Mesenteric fat pad (tissue), 1 donor: ENCODE results near the gene PLEK. TPM values are rescaled to one million over a fixed set of nuclear protein-coding genes. Genes with fewer than 3 reads are reported as not detected.
"Not testable (repeated sequence)": the region's sequence is repeated elsewhere in the genome, so short reads cannot be mapped to it uniquely, and the experiment has no call there.

ENCODE experiments used
- DNase-seq: peaks from one replicate; pipeline ENCODE4 v3.0.0-alpha.2; 2020; ENCODE audit warnings: low spot score
- total RNA-seq: library from RNA; stranded (reverse); fragmentation: NEBNext Ultra II Directional; extraction: Animal tissue kit (Norgen Biotek cat#: 25700); gene quantifications from one replicate; pipeline ENCODE4 v1.2.1, GENCODE V29; 2021
- donor health status: DM: yes; HTN: yes; CAD: no.

PLEK gene
- total RNA-seq, 1 donor from 2014 or later = 30.0 TPM

DNA sequence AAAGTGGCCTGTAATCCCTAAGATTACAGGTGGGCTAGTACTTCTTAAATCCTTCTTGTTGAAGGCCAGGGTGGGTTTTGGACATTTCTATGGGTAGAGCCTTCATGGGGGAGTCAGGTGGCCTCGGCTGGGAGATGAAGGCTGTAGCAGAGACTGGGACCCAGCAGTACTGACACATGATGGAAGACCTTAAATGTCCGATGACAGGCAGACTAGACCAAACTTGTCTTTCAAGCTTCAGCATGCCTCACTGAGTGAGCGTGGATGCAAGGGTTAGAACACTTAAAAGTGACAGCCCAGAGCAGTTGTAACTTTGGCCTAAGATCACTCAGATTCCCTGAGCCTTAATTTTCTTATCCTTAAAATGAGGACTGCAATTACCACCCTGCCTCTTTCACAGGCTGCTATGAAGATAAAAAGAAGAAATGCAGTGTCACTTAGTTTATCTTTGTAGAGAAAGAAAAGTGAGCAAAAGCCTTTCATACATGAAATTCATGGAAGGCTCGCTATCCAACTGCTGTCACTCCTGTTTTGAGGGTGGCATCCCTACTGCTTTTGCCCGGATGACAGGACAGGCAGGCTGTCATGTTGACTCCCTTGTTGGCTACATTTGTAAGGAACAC lies 19.5 kb downstream of the PLEK start:
- no peak for DNase-seq

DNA sequence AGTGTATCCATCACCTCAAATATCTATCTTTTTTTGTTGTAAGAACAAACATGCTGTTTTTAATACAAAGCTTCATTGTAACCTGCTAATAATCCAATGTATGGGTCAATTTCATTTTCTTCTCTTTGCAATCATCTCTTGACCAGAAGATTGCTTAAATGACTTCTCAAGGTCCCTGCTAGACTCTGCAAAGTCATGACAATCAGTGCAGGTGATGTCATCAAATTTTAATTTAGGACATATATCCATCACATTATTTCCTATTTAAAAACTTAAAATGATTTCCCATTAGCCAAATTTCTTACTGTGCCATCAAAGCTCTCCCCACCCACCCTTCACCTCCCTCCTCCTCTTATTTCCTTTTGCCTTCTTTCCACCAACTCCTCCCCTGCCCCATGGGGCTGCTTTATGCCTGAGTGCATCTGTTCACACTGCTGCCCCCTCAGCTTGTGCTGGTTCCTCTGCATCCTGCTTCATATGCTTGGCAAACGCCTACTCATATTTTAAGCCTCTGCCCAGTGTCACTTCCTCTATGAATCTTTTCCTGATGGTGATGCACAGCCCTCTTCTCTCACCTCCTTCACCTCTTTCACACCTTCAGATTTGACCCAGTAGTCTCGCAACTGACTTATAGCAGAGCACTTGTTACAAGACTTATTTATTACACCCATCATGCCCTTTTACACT lies 20.3 kb downstream of the PLEK start:
- DNase-seq = no peak

- DNase-seq = no peak
Measured at GRCh38 chr2:68385907-68386287, 20.8 kb downstream of the PLEK start.

DNA sequence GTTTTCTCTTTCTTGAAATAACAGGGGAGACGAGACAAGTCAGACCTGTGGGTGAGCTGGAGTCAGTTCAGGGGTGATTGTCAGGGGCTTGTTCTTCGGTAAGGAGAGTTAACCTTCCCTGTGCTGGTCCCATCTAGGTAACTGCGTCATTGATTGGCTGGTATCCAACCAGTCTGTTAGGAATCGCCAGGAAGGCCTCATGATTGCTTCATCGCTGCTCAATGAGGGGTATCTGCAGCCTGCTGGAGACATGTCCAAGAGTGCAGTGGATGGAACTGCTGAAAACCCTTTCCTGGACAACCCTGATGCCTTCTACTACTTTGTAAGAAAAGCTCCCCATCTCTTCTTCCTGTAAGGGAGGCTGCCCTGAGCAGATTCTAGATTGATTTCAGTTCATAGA lies 21.3 kb downstream of the PLEK start:
- DNase-seq = no peak

DNA sequence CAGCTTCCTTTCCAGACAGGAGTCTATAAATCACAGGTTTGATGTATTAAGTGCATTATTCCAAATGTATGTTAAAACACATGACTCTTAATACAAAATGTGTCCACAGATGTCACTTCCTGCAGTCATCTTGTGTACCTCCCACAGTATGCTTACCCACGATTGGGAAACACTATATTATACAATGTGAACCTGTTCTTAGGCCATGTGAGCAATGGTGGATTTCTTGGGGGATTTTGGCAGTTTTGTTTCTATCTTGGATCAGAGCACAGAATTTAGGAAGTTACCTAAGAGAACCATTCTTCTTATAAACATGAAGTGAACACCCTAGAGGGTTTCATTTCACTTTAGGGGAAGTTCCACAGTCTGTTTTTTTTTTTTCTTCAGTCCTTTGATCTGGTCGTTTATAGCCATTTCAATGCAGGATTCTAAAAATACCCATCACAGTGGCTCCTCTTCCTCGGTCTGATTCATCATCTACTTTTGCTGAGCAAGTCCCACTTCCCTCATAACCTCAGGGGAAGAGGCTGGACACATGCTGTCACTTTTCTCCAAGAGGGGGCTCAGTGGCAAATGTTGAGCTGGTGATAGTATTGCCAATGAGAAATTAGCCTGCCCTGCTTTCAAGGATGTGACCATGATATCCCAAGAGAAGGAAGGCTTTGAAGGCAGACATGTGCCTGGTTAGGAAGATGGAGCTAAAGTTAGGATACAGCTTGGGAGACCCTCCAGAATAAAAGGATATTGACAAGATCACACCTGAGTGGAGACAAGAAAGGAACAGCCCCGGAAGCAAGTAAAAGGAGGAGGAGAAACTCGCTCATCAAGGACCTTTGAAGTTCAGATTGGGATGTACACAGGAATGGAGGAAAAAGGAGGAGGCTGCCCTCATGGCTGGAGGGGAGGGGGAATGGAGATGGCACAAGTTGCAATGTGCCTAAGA lies 22.6 kb downstream of the PLEK start:
- no peak for DNase-seq

DNA sequence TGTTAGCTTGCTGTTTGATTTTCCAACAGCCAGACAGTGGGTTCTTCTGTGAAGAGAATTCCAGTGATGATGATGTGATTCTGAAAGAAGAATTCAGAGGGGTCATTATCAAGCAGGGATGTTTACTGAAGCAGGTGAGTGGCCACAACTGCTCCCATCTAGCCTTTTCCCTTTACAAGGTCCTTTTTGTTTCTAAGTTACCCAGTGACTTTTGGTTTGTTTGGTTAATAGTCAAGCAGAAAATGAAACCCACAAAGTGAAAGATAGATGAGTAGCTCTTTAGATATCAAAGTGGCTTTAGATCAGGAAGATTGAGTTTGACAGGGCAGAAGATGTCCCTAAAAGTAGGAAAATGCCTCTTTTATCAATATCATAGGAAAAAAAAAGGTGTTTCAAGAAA lies 23.3 kb downstream of the PLEK start:
- DNase-seq = no peak

GRCh38 chr2:68388772-68389171 lies 23.7 kb downstream of the PLEK start:
- DNase-seq = no peak

DNA sequence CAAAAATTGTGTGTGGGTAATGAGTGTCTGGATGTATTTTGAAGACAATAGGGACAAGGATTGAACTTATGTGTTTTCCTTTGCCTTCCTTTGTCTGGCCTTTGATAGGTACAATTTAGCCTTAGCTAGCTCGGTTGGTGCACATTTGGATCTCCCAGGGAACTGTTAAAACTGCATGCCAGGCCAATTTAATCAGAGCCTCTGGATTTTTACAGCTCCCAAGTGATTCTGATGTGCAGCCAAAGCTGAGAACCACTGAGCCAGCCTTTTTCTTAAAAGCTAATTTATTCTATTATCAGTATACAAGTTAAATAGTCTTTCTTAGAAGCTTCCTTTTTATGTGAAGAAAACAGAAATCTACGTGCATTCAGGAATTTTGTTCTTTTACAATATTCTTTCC lies 25.0 kb downstream of the PLEK start:
- DNase-seq = no peak

DNA sequence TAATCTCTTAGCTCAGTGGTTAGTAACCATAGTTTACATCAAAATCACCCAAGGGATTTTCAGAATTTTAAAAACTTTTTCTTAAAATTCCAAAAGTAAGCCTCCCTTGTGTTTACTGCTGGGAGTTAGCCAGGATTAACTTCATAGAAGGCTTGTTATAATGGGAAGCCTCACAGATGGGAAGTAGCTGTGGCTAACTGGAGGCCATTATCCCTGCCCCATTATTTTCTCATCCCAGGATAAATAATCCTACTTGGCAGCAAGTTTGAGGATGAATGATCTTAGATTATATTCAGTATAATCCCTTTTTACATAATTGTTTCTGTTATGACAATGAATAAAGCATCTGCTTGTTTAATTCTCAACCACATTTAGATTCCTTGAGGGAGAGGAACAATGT lies 25.5 kb downstream of the PLEK start:
- no peak for DNase-seq

DNA sequence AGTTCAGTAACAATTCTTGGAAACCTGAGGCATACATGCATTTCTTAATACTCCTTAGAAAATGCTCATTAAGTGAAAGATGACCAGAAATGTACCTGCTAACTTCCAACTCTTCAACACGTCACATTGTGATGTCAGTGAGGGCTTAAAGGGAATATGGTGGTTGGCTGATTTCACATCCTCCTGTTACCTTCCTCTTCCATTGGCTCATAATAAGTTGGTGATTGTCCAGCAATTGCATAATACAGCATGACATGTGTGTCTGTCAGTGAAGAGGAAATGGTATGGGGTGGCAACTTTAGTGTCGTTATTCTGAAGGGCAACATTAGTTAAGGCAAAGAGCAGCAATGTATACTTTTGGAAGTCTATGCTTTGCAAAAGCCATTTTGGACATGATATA lies 26.0 kb downstream of the PLEK start:
- no peak for DNase-seq

- no peak for DNase-seq
Measured at GRCh38 chr2:68391869-68392268, 26.8 kb downstream of the PLEK start.

DNA sequence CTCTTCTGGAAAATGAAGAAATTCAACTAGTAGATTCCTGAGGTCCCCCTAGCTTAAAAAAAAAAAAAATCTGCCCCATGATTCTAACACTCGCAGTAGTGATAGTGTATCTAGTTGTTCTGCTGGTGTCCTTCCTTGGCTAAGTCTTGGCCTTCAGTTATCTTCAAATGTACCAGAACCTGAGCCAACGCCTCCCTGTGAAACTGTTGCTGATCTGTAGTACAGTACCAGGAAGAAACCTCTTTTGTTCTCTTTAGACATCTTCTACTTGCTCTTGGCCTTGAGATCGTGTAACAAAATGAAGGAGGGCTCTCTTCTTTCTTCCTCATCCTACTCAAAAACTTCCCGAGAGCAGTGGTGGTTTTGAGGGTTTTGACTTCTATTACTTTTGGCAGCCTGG lies 31.0 kb downstream of the PLEK start:
- DNase-seq = no peak

DNA sequence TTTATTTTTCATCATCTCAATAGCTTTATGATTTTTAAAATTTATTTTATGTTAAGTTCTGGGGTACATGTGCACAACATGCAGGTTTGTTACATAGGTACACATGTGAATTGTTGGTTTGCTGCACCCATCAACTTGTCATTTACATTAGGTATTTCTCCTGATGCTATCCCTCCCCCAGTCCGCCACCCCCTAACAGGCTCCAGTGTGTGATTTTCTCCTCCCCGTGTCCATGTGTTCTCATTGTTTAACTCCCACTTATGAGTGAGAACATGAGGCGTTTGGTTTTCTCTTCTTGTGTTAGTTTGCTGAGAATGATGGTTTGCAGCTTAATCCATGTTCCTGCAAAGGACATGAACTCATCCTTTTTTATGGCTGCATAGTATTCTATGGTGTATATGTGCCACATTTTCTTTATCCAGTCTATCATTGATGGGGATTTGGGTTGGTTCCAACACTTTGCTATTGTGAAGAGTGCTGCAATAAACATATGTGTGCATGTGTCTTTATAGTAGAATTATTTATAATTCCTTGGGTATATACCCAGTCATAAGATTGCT lies 32.7 kb downstream of the PLEK start:
- DNase-seq = not testable (repeated sequence)

- no peak for DNase-seq
Measured at GRCh38 chr2:68403199-68403644, 38.1 kb downstream of the PLEK start.

DNA sequence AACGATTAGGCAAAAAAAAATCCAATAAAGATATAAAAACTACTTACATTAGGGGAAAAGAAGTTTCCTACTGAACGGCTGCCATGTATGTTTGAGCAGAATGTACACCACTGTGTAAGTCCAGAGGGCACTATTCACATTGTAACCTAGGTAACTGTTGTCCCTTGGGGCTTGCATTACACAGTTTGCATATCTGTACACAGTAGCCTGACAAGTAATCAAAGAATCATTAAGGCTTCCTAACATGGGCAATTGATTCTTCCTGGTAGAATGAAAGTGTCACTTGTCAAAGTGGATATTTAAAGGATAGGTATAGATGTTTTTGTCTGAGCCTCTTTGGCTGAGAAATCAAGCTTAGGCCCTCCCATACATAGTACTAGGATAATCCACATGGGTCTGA lies 39.1 kb downstream of the PLEK start:
- DNase-seq = no peak

- no peak for DNase-seq
Measured at GRCh38 chr2:68404893-68405799, 40.1 kb downstream of the PLEK start.

GRCh38 chr2:68411397-68412126 lies 46.5 kb downstream of the PLEK start:
- DNase-seq = no peak

- DNase-seq = no peak
Measured at GRCh38 chr2:68412127-68412819, 47.2 kb downstream of the PLEK start.

DNA sequence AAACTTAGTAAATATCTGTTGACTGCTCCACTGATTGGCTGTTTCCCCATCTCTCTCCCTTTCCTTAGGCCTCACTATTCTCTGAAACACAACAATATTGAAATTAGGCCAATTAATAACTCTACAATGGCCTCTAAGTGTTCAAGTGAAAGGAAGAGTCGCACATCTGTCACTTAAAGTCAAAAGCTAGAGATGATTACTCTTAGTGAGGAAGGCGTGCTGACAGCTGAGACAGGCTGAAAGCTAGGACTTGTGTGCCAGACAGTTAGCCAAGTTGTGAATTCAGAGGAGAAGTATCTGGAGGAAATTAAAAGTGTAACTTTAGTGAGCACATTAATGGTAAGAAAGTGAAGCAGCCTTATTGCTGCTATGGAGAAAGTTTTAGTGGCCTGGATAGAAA lies 48.4 kb downstream of the PLEK start:
- no peak for DNase-seq
